Activated CD4-positive, CD25-positive, alpha-beta regulatory T cell treated with anti-CD3 and anti-CD28 coated beads, Interleukin-2, amount 50 U/mL, for 16 hours (primary cell): ENCODE measurements around the gene CDC6.

Experiments used
- DNase-seq: peaks from one replicate; pipeline ENCODE4 v3.0.0-alpha.2; 2020; ENCODE audit warnings: low read depth, low spot score

The CDC6 gene

GRCh38 chr17:40287494-40288369, at the start of gene CDC6:
CDC6 (plus strand) TSS chr17:40287879; CDS start chr17:40289421, 1,542 bp downstream.
- peak; percentile 98 for DNase-seq

GRCh38 chr17:40241252-40241834, 46.3 kb upstream of the CDC6 start:
- no peak for DNase-seq

- no peak for DNase-seq
Observed at GRCh38 chr17:40242774-40243173, 44.9 kb upstream of the CDC6 start.

- DNase-seq: no peak
Observed at GRCh38 chr17:40243761-40244160, 43.9 kb upstream of the CDC6 start.

- DNase-seq: no peak
Observed at GRCh38 chr17:40244255-40244654, 43.4 kb upstream of the CDC6 start.

GRCh38 chr17:40247926-40248495, 39.7 kb upstream of the CDC6 start:
- DNase-seq: no peak

- DNase-seq: no peak
Observed at GRCh38 chr17:40248507-40248906, 39.2 kb upstream of the CDC6 start.

- DNase-seq: no peak
Observed at GRCh38 chr17:40251576-40251975, 36.1 kb upstream of the CDC6 start.

GRCh38 chr17:40253565-40253964, 34.1 kb upstream of the CDC6 start:
- no peak for DNase-seq

- no peak for DNase-seq
Observed at GRCh38 chr17:40259505-40259904, 28.2 kb upstream of the CDC6 start.

GRCh38 chr17:40260528-40260927, 27.2 kb upstream of the CDC6 start:
- DNase-seq: no peak

- DNase-seq: no peak
Observed at GRCh38 chr17:40264458-40265185, 23.1 kb upstream of the CDC6 start.

GRCh38 chr17:40265337-40265736, 22.3 kb upstream of the CDC6 start:
- DNase-seq: no peak

- DNase-seq: no peak
Observed at GRCh38 chr17:40266882-40267281, 20.8 kb upstream of the CDC6 start.

- DNase-seq: no peak
Observed at GRCh38 chr17:40268141-40268712, 19.5 kb upstream of the CDC6 start.

- no peak for DNase-seq
Observed at GRCh38 chr17:40278414-40278813, 9.3 kb upstream of the CDC6 start.

- DNase-seq: no peak
Observed at GRCh38 chr17:40279402-40279801, 8.3 kb upstream of the CDC6 start.

- no peak for DNase-seq
Observed at GRCh38 chr17:40281663-40282062, 6.0 kb upstream of the CDC6 start.

GRCh38 chr17:40283662-40284061, 4.0 kb upstream of the CDC6 start:
- no peak for DNase-seq

GRCh38 chr17:40284085-40284713, 3.5 kb upstream of the CDC6 start:
- DNase-seq: no peak

- DNase-seq: no peak
Observed at GRCh38 chr17:40286473-40286872, 1.2 kb upstream of the CDC6 start.
